HepG2 (cell line): ENCODE data around the gene KNG1. TPM values are rescaled to one million over a fixed set of nuclear protein-coding genes. Genes with fewer than 3 reads are reported as not detected.
"Not testable (repeated sequence)": the region's sequence is repeated elsewhere in the genome, so short reads cannot be mapped to it uniquely, and the experiment has no call there.

Experiments
- ATAC-seq: fragments of 200-7000 bp; cut with Tn5 transposase; 3 replicates; pipeline ENCODE4 v1.9.1; 2020; ENCODE audit warnings: mild to moderate bottlenecking, moderate library complexity
- BruUV-seq: library from RNA; stranded (reverse); fragments of 400-500 nt; replicated peaks from 2 replicates; lab custom pipeline; 2021; lab: Mats Ljungman, UMichigan
- CTCF ChIA-PET: fragments of 300-600 bp; formaldehyde crosslinking; extraction: SDS; loops from one replicate; lab custom pipeline; 2021; ENCODE audit warnings: low total read pairs, inconsistent platforms, low intra/inter-chr PET ratio; lab: Yijun Ruan, JAX
- POLR2A ChIA-PET: fragments of 350-600 bp; sonication (Branson Sonifier 250); formaldehyde crosslinking; loops from one replicate; lab custom pipeline; 2020; ENCODE audit warnings: antibody characterized with exemption, inconsistent platforms; lab: Yijun Ruan, JAX
- DNase-seq: peaks from one replicate; pipeline ENCODE4 v3.0.0-alpha.2; 2015; ENCODE audit warnings: low spot score
- FAIRE-seq: peaks from 3 replicates; lab custom pipeline; 2011; peaks lifted over from hg19 to GRCh38; lab: Jason Lieb, UNC
- H2AFZ ChIP-seq: one replicate; pipeline ENCODE4 v1.6.1; 2011; ENCODE audit warnings: low read length, inconsistent platforms
- H3K27ac ChIP-seq: fragments of 300-600 bp; 3 replicates; pipeline ENCODE4 v1.8.0; 2011; ENCODE audit warnings: mixed run types, mild to moderate bottlenecking, mixed read lengths, low read length, inconsistent platforms; ENCODE audit not compliant: insufficient read depth; ENCODE audit errors: extremely low read length
- H3K27me3 ChIP-seq, 2 experiments: fragments of 200-600 bp in 1 of 2; 2 replicates in 1 of 2; 3 replicates in 1 of 2; pipeline versions ENCODE4 v1.6.0 to v1.8.0; 2011; ENCODE audit warnings: low read length in 2 of 2, mild to moderate bottlenecking in 2 of 2, moderate library complexity in 2 of 2, inconsistent platforms in 1 of 2; ENCODE audit not compliant: insufficient read depth in 2 of 2, control insufficient read depth in 1 of 2
- H3K36me3 ChIP-seq, 2 experiments: fragments of 200-600 bp in 1 of 2; replicated peaks in 1 of 2; 2 replicates in 1 of 2; 3 replicates in 1 of 2; pipeline versions ENCODE4 v1.5.1 to v1.8.0; 2011; ENCODE audit warnings: low read length in 2 of 2, inconsistent platforms in 1 of 2; ENCODE audit not compliant: insufficient read depth in 2 of 2, control insufficient read depth in 1 of 2
- H3K4me1 ChIP-seq: 2 replicates; pipeline ENCODE4 v1.5.1; 2012; ENCODE audit warnings: low read length, inconsistent platforms; ENCODE audit not compliant: insufficient read depth
- H3K4me2 ChIP-seq: 2 replicates; pipeline ENCODE4 v1.6.0; 2011; ENCODE audit warnings: low read depth, low read length, inconsistent platforms
- H3K4me3 ChIP-seq, 3 experiments: fragments of 200-600 bp in 1 of 3; sonication (generic), shearing (Covaris generic) in 1 of 3; replicated peaks in 1 of 3; 2 replicates each; pipeline ENCODE4 v1.5.1; 2011 to 2016; ENCODE audit warnings: low read length in 3 of 3, inconsistent platforms in 2 of 3, low read depth in 2 of 3, mild to moderate bottlenecking in 2 of 3, control low read depth in 1 of 3, mixed read lengths in 1 of 3; ENCODE audit not compliant: insufficient read depth in 1 of 3
- H3K79me2 ChIP-seq: one replicate; pipeline ENCODE4 v1.6.1; 2011; ENCODE audit warnings: low read length, inconsistent platforms; ENCODE audit not compliant: insufficient read depth
- H3K9ac ChIP-seq: 2 replicates; pipeline ENCODE4 v1.6.0; 2011; ENCODE audit warnings: mild to moderate bottlenecking, low read depth, low read length, inconsistent platforms; ENCODE audit not compliant: insufficient read depth
- H3K9me3 ChIP-seq: 2 replicates; pipeline ENCODE4 v1.5.1; 2012; ENCODE audit warnings: mild to moderate bottlenecking, low read length
- H4K20me1 ChIP-seq: 2 replicates; pipeline ENCODE4 v1.6.0; 2011; ENCODE audit warnings: inconsistent platforms, mild to moderate bottlenecking, low read length, moderate library complexity; ENCODE audit not compliant: insufficient read depth
- BRF2 ChIP-seq: sonication (generic); formaldehyde crosslinking; IDR thresholded peaks from 2 replicates; pipeline ENCODE4 v1.8.1; 2022; ENCODE audit warnings: mild to moderate bottlenecking, missing genetic modification reagents
- PCBP1 ChIP-seq: fragments of 200-400 bp; formaldehyde crosslinking; IDR thresholded peaks from 2 replicates; pipeline ENCODE4 v1.6.1; 2017; ENCODE audit warnings: mild to moderate bottlenecking, low read depth, low read length, borderline replicate concordance
- RARA ChIP-seq: IDR thresholded peaks from 2 replicates; pipeline ENCODE4 v1.6.1; 2016; ENCODE audit warnings: missing genetic modification reagents, missing compliant biosample characterization
- RNF2 ChIP-seq: fragments of 450-650 bp; conservative IDR thresholded peaks from 2 replicates; pipeline ENCODE4 v1.6.1; 2016; ENCODE audit warnings: low read depth
- THRA ChIP-seq: sonication (generic); formaldehyde crosslinking; IDR thresholded peaks from 2 replicates; pipeline ENCODE4 v1.4.0; 2020; ENCODE audit warnings: missing genetic modification reagents, borderline replicate concordance
- ZBTB46 ChIP-seq: sonication (generic); formaldehyde crosslinking; IDR thresholded peaks from 2 replicates; pipeline ENCODE4 v1.4.0; 2020; ENCODE audit warnings: mild to moderate bottlenecking, missing genetic modification reagents, borderline replicate concordance
- ZNF264 ChIP-seq: sonication (generic); formaldehyde crosslinking; IDR thresholded peaks from 2 replicates; pipeline ENCODE4 v1.4.0; 2020; ENCODE audit warnings: missing genetic modification reagents
- ZNF619 ChIP-seq: sonication (generic); formaldehyde crosslinking; IDR thresholded peaks from 2 replicates; pipeline ENCODE4 v1.4.0; 2020; ENCODE audit warnings: mild to moderate bottlenecking, missing genetic modification reagents
- ZNF709 ChIP-seq: sonication (generic); formaldehyde crosslinking; IDR thresholded peaks from 2 replicates; pipeline ENCODE4 v1.5.0; 2020; ENCODE audit warnings: mild to moderate bottlenecking, missing genetic modification reagents
- WGBS: methylation state at CpG from one replicate; pipeline ENCODE4 v1.1.6; 2017; ENCODE audit warnings: low lambda C conversion rate; 5-methylcytosine and 5-hydroxymethylcytosine counted together
- in situ Hi-C: cut with HindIII; loops from 2 replicates; pipeline ENCODE4 v1.10.0; 2017; ENCODE audit warnings: low pct_unique_long_range_greater_than_20kb; ENCODE audit not compliant: extremely low pct_ligation_motif_present
- intact Hi-C: fragments of 100-400 bp; cut with micrococcal nuclease; formaldehyde crosslinking; loops from one replicate; pipeline ENCODE4 v1.10.0; 2022; ENCODE audit not compliant: unreplicated experiment
- polyA plus RNA-seq, 8 experiments: library from polyadenylated mRNA; depleted of rRNA in 3 of 8; stranded (reverse) in 7 of 8; unstranded in 1 of 8; fragments of >200 nt; fragmentation: Illumina TruSeq in 4 of 8; extraction: Trizol in 4 of 8; gene quantifications; 2 replicates each; pipeline versions ENCODE4 v1.2.1 to v1.2.3, GENCODE V29; 2011 to 2016; ENCODE audit warnings: low read depth in 4 of 8, missing spikeins in 1 of 8, mixed read lengths in 1 of 8; ENCODE audit not compliant: insufficient read depth in 1 of 8
- total RNA-seq, 5 experiments: library from RNA; depleted of rRNA; stranded (reverse); fragments of >200 nt; fragmentation: Illumina TruSeq; extraction: Trizol; gene quantifications; 2 replicates each; pipeline ENCODE4 v1.2.3, GENCODE V29; 2016; ENCODE audit warnings: low read depth in 1 of 5

The KNG1 gene
- total and polyA plus RNA-seq, 2 of the 13 experiments (the other 11 are each of a cell fraction or from before 2014, with no cell fraction given), result 6.5 to 7.0 TPM

- H3K27me3 ChIP-seq, H3K36me3 ChIP-seq, POLR2A ChIA-PET, CTCF ChIA-PET, H2AFZ ChIP-seq, intact Hi-C loops, H3K4me2 ChIP-seq, DNase-seq, H4K20me1 ChIP-seq, in situ Hi-C loops, BruUV-seq, ATAC-seq, H3K79me2 ChIP-seq, H3K4me1 ChIP-seq, H3K27ac ChIP-seq, H3K9ac ChIP-seq, H3K9me3 ChIP-seq, H3K4me3 ChIP-seq, FAIRE-seq: not testable (repeated sequence)
- WGBS, result 29% methylated on average over 4 of the region's 4 CpGs
Measured at GRCh38 chr3:186710694-186711093, 6.5 kb upstream of the KNG1 start.

- peaks cover 0 to 4% of the 10 kb centered on the region in 2 experiments; a peak in 2 of 5 replicates for H3K27me3 ChIP-seq
- no peaks in the 10 kb centered on the region for H4K20me1 ChIP-seq
- H3K27ac ChIP-seq, result no peak overlapping the region
- in situ Hi-C loops, result no loop called here
- no peaks in the 10 kb centered on the region for H3K79me2 ChIP-seq
- no peak overlapping the region for H2AFZ ChIP-seq
- H3K9ac ChIP-seq, result no peak overlapping the region
- H3K4me3 ChIP-seq, result no peak overlapping the region
- no peaks in the 10 kb centered on the region for H3K36me3 ChIP-seq
- BruUV-seq, result no TSS peak
- no peak overlapping the region for H3K4me2 ChIP-seq
- H3K9me3 ChIP-seq, result no peaks in the 10 kb centered on the region
- intact Hi-C loops, result no loop called here
- no peak for DNase-seq
- POLR2A ChIA-PET, result no interaction called here
- peaks cover 22% of the 10 kb centered on the region for H3K4me1 ChIP-seq
- WGBS, result 24% methylated on average over 4 of the region's 4 CpGs
- no peak for FAIRE-seq
- CTCF ChIA-PET, result no interaction called here
- ATAC-seq, result no peak
- no peak for TF ChIP-seq PCBP1
- no peak for TF ChIP-seq RARA (CRISPR knock-in tag)
- TF ChIP-seq ZNF619 (CRISPR knock-in tag), result no peak
- no peak for TF ChIP-seq BRF2 (CRISPR knock-in tag)
- no peak for TF ChIP-seq RNF2
- TF ChIP-seq ZNF264 (CRISPR knock-in tag), result no peak
- TF ChIP-seq THRA (CRISPR knock-in tag), result no peak
- no peak for TF ChIP-seq ZNF709 (CRISPR knock-in tag)
- no peak for TF ChIP-seq ZBTB46
Measured at GRCh38 chr3:186713499-186713898, 3.7 kb upstream of the KNG1 start.
